ENCODE data around the gene MCOLN1.

MCOLN1 gene

DNA sequence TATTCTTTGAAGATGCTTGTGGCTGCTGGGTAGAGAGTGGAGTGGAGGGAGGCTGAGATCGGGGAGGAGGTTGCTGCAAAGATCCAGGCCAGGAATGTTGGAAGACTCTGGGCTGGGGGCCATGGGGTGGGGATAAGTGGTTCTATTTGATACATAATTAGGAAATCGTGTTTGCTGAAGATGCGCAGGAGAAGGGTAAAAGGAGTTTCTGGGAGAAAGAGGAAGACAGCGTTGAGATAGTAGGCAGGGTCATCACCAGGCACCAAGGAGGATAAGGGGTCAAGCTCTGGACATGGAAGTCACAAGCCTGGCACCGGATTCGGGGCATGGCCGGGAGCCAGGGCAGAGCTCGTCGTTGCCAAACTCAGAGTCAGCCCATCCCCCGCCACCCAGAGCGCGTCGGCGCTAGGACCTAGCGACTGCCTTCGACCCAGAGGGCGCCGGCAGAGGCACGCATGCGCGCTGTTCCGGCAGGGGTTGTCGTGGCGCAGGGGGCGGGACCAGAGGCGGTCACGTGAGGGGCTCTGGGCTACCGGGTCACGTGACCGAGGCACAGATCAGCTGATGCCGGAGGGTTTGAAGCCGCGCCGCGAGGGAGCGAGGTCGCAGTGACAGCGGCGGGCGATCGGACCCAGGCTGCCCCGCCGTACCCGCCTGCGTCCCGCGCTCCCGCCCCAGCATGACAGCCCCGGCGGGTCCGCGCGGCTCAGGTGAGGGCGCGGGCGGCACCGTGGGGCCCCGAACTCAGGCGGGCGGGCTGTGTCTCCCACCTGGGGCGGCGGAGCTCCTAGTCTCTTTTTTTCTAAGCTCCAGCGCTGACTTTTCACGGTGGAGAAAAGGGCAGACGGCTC lies at the start of gene MCOLN1:
TSS of gene MCOLN1 (plus strand) at position 553 of the 851 bp plus-strand sequence. CDS start at position 680, 127 bp downstream.
- DNase-seq = peak; percentile 94 to 99 (median 98)

GRCh38 chr19:7475665-7476064 lies 46.8 kb upstream of the MCOLN1 start:
- DNase-seq = peak in 1 of 6 experiments; percentile 25

- DNase-seq = no peak
Observed at GRCh38 chr19:7476241-7476640, 46.2 kb upstream of the MCOLN1 start.

- DNase-seq = no peak
Observed at GRCh38 chr19:7476777-7477494, 45.5 kb upstream of the MCOLN1 start.

GRCh38 chr19:7477758-7478157 lies 44.7 kb upstream of the MCOLN1 start:
- DNase-seq = no peak

- no peak for DNase-seq
Observed at GRCh38 chr19:7478173-7478842, 44.1 kb upstream of the MCOLN1 start.

DNA sequence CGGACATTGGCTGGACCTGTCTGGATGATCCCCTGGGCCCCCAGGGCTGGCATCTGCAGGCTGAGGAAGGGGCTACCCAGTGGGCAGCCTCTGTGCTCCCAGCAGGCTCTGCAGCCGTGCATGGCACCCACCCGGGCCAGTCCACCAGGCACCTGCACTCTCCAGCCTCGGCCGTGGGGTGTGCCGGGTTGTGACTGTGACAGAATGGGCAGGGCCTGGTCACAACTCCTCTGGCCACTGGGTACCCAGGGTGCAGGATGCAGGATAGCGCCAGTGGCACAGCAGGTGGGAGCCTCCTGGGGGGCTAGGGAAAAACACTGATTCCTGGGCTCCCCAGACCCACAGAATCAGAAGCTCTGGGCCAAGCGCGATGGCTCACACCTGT lies 43.6 kb upstream of the MCOLN1 start:
- peak in 1 of 6 experiments; percentile 19 for DNase-seq

GRCh38 chr19:7480222-7480969 lies 42.0 kb upstream of the MCOLN1 start:
- no peak for DNase-seq

DNA sequence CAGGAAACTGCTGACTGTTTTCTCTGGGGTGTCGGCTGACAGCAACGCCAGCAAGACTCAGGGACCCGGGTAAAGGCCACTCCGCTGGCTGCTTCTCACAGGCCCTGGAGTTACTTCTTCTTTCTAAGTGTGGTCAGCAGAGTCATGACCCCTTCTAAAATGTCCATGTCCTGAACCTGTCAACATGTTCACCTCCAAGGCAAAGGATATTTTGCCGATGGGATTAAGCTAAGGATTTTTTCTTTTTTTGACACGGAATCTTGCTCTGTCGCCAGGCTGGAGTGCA lies 41.5 kb upstream of the MCOLN1 start:
- DNase-seq = no peak

GRCh38 chr19:7482584-7483439 lies 39.6 kb upstream of the MCOLN1 start:
- peak in 2 of 6 experiments; percentile 8 to 41 for DNase-seq

GRCh38 chr19:7483720-7484201 lies 38.7 kb upstream of the MCOLN1 start:
- no peak for DNase-seq

DNA sequence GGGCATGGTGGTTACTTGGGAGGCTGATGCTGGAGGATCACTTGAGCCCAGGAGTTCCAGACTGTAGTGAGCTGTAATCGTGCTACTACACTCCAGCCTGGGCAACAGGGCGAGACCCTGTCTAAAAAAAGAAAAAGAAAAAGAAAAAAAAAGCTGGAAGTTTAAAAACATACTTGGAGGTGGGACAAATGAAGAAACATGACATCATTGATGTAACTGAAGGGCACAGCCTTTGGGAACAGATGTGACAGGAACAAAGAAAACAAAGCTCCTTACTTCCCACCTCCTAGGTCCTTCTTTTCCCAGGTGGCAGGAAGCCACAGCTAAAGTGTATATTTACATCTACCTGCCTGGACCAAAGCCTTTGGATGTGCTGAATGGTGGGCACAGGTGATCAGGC lies 35.5 kb upstream of the MCOLN1 start:
- no peak for DNase-seq

- peak; percentile 76 to 90 (median 87) for DNase-seq
Observed at GRCh38 chr19:7488736-7489353, 33.6 kb upstream of the MCOLN1 start, which contains the start of gene PEX11G. PEX11G (minus strand) TSS chr19:7489035; CDS start chr19:7489010, 25 bp downstream.

DNA sequence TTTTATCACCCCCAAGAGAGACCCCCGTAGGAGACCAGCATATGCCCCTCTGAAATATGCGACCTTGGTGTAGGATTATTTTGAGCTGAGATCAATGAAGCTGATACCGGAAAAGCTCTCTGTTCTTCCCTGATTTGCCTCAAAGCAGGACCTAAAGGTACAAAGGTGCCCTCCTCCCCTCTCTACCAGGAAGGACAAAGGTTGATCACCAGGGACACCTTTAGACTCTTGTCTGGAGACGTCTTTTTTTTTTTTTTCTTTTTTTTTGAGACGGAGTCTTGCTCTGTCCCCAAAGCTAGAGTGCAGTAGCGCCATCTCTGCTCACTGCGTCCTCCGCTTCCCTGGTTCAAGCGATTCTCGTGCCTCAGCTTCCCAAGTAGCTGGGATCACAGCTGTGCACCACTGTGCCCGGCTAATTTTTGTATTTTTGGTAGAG lies 32.8 kb upstream of the MCOLN1 start:
- DNase-seq = no peak

DNA sequence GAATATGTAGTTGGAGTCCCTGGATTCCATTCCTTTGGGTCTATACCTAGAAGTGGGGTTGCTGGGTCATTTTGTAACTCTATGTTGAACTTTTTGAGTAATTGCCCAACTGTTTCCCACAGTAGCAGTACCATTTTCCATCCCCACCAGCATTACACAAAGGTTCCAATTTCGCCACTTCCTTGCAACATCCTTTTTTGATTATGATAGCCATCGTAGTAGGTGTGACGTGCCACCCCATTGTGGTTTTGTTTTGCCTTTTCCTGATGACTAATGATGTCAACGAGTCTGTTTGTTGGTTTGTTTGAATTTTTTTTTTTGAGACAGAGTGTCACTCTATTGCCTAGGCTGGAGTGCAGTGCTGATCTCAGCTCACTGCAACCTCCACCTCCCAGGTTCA lies 30.3 kb upstream of the MCOLN1 start:
- no peak for DNase-seq

- DNase-seq = no peak
Observed at GRCh38 chr19:7492558-7492957, 29.9 kb upstream of the MCOLN1 start.

DNA sequence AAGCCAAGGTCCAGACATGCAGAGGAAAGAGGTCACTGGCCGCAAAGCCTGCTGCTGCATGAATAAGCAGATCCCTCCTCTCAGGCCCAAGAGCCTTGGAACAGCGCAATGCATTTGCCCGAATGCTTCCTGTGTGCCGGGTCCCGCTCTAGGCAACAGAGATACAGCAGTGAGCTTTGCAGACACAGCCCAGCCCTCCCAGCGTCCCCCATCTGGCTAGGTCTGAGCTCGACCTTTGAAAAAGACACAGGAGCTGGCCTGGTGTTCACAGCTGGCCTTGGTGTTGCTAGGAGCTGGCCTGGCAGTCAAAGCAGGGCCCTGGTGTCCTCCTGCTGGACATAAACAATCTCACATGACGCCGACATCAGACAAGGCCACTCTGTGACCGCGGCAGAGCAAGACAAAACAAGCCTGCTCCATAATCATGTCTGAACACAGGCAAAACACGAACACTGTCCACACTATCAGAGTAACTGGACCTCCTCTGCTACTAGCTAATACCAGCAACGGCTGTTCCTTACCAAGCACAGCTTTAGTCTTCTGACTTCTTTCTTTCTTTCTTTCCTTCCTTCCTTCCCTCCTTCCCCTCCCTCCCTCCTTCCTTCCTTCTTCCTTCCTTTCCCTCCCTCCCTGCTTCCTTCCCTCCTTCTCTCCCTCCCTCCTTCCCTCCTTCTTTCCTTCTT lies 27.9 kb upstream of the MCOLN1 start:
- DNase-seq = no peak

- no peak for DNase-seq
Observed at GRCh38 chr19:7497292-7497691, 25.1 kb upstream of the MCOLN1 start.

DNA sequence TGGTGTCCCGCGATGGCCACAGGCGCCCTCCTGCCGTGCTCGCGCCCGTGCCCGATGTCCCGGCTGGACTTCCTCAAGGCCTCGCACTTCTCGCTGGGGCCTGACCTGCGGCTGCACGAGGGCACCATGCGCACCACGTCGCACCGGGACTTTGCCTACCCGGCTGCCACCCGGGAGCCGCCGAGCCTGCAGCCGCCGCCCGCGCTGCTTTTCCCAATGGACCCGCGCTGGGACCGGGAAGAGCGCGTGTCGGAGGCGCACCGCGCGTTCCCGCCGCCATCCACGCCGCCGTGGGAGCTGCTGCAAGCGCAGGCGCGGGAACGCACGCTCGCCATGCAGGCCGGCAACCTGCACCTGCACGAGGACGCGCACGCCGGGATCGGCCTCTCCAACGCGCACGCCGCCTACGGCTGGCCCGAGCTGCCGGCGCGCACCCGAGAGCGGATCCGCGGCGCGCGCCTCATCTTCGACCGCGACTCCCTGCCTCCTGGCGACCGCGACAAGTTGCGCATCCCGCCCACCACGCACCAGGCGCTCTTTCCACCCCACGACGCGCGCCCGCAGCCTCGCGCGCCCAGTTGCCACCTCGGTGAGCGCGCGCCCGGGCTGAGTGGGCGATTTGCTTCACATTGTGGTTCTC lies 21.5 kb upstream of the MCOLN1 start:
- peak in 3 of 6 experiments; percentile 23 to 39 (median 27) for DNase-seq

- DNase-seq = no peak
Observed at GRCh38 chr19:7502552-7502951, 19.9 kb upstream of the MCOLN1 start.
